ENCODE results near the gene BCL11B. TPM values are rescaled to one million over a fixed set of nuclear protein-coding genes. Genes with fewer than 3 reads are reported as not detected.

Gene BCL11B
- total RNA-seq, 1 donor from 2014 or later: 1.0 TPM

DNA sequence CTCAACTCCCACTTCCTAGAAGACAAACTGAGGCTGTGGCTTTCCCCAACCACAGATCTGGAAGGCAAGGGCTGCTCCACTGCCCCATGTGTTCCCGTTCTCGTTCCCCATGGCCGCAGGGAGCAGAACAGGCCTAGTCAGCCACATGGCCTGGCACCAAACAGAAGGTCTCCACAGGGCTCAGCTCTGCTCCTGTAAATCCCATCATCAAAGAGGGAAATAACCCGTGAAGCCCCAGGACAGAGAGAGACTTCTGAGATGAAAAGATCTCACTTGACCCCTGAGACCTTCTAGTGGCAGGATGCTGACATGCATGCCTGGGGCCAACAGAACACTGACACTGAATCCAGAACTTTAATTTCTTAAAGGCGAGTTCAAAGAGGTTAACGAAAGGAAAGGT is 68.9 kb downstream of the BCL11B start:
- Mint-ChIP-seq H3K27ac (ENCODE audit: unreplicated experiment) (no peak overlapping the region), H3K27me3 (ENCODE audit: unreplicated experiment) (peaks cover 1% of the 10 kb centered on the region), H3K4me3 (ENCODE audit: unreplicated experiment) (no peak overlapping the region), H3K4me1 (ENCODE audit: unreplicated experiment) (no peaks in the 10 kb centered on the region), H3K36me3 (ENCODE audit: low read depth, unreplicated experiment) (no peaks in the 10 kb centered on the region), H3K9me3 (ENCODE audit: unreplicated experiment) (no peaks in the 10 kb centered on the region)
- TF ChIP-seq, protein P1, sequence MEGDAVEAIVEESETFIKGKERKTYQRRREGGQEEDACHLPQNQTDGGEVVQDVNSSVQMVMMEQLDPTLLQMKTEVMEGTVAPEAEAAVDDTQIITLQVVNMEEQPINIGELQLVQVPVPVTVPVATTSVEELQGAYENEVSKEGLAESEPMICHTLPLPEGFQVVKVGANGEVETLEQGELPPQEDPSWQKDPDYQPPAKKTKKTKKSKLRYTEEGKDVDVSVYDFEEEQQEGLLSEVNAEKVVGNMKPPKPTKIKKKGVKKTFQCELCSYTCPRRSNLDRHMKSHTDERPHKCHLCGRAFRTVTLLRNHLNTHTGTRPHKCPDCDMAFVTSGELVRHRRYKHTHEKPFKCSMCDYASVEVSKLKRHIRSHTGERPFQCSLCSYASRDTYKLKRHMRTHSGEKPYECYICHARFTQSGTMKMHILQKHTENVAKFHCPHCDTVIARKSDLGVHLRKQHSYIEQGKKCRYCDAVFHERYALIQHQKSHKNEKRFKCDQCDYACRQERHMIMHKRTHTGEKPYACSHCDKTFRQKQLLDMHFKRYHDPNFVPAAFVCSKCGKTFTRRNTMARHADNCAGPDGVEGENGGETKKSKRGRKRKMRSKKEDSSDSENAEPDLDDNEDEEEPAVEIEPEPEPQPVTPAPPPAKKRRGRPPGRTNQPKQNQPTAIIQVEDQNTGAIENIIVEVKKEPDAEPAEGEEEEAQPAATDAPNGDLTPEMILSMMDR (IDR thresholded peaks at IDR 0.05; ENCODE audit: unreplicated experiment): no peak
- DNase-seq (ENCODE audit: low spot score): no peak

GRCh38 chr14:99202516-99202915 is 69.5 kb downstream of the BCL11B start:
- no peak for DNase-seq (ENCODE audit: low spot score)
- H3K36me3 Mint-ChIP-seq (ENCODE audit: low read depth, unreplicated experiment): no peaks in the 10 kb centered on the region
- no peaks in the 10 kb centered on the region for H3K9me3 Mint-ChIP-seq (ENCODE audit: unreplicated experiment)
- no peak overlapping the region for H3K4me3 Mint-ChIP-seq (ENCODE audit: unreplicated experiment)
- peaks cover 1% of the 10 kb centered on the region for H3K27me3 Mint-ChIP-seq (ENCODE audit: unreplicated experiment)
- H3K4me1 Mint-ChIP-seq (ENCODE audit: unreplicated experiment): no peaks in the 10 kb centered on the region
- no peak overlapping the region for H3K27ac Mint-ChIP-seq (ENCODE audit: unreplicated experiment)
- TF ChIP-seq, protein P1 (IDR thresholded peaks at IDR 0.05; ENCODE audit: unreplicated experiment): no peak

- peaks cover 1% of the 10 kb centered on the region for H3K27me3 Mint-ChIP-seq (ENCODE audit: unreplicated experiment)
- no peak overlapping the region for H3K27ac Mint-ChIP-seq (ENCODE audit: unreplicated experiment)
- H3K36me3 Mint-ChIP-seq (ENCODE audit: low read depth, unreplicated experiment): no peaks in the 10 kb centered on the region
- TF ChIP-seq, protein P1 (IDR thresholded peaks at IDR 0.05; ENCODE audit: unreplicated experiment): no peak
- no peaks in the 10 kb centered on the region for H3K9me3 Mint-ChIP-seq (ENCODE audit: unreplicated experiment)
- H3K4me1 Mint-ChIP-seq (ENCODE audit: unreplicated experiment): no peaks in the 10 kb centered on the region
- H3K4me3 Mint-ChIP-seq (ENCODE audit: unreplicated experiment): no peak overlapping the region
- no peak for DNase-seq (ENCODE audit: low spot score)
These were observed 70.5 kb downstream of the BCL11B start for GRCh38 chr14:99201351-99202073.

DNA sequence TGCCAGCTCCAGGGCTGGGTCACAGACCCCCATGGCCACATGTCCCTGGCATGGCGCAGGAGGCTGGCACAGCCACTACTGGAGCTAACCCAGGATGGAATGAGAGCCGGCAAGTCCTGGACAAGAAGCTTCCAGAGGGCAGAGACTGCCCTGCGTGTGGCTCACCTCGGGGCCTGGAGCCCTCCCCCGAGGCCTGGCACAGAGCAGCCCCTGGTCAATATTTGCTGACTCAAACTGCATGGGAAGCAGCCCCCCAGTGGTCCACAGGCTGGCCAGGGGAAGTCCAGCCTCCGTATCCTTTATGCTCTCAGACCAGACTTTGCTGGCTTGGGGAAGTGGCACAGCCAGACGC is 71.4 kb downstream of the BCL11B start:
- TF ChIP-seq, protein P1 (IDR thresholded peaks at IDR 0.05; ENCODE audit: unreplicated experiment): no peak
- no peak for DNase-seq (ENCODE audit: low spot score)
- H3K27me3 Mint-ChIP-seq (ENCODE audit: unreplicated experiment): peaks cover 1% of the 10 kb centered on the region
- H3K27ac Mint-ChIP-seq (ENCODE audit: unreplicated experiment): no peak overlapping the region
- no peak overlapping the region for H3K4me3 Mint-ChIP-seq (ENCODE audit: unreplicated experiment)
- H3K36me3 Mint-ChIP-seq (ENCODE audit: low read depth, unreplicated experiment): no peaks in the 10 kb centered on the region
- no peaks in the 10 kb centered on the region for H3K9me3 Mint-ChIP-seq (ENCODE audit: unreplicated experiment)
- no peaks in the 10 kb centered on the region for H3K4me1 Mint-ChIP-seq (ENCODE audit: unreplicated experiment)

DNA sequence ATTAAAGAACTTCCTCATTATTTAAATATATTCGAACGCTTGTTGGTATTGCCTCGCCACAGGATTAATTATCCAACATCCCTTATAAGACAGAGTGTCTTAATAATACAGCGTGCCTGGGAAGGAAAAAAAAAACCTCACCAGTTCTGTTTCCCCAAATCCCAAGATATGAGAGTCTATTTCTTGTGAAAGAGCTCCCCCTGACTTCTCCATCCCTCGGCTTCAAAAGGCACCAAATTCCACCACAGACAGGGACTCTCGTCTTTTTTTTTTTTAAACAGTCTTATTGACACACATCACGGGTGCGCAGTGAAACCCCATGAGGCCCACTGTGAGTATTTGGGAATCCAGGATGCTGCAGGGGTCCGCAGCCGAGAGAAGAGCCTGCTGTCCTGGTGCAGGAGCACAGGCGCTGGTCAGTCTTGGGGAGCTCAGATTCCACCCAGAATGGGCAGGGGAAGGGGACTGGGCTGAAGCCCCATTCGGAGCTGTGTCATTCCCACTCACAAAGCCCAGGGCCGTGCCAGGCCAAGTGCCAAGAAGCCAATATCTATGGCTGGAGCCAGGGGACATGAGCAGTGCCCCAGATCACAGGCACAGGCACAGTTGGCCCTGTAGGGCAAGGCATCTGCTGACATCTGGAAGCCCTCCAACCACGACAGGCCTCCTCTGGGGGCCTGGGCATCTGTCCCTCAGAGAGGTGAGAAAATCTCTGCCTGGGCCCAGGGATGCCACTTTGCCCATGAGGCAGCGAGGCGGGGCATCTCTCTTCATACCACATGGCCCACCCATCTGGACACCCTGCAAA is 71.9 kb downstream of the BCL11B start:
- Mint-ChIP-seq H3K36me3 (ENCODE audit: low read depth, unreplicated experiment) (no peaks in the 10 kb centered on the region), H3K27ac (ENCODE audit: unreplicated experiment) (no peak overlapping the region), H3K4me3 (ENCODE audit: unreplicated experiment) (no peak overlapping the region), H3K9me3 (ENCODE audit: unreplicated experiment) (no peaks in the 10 kb centered on the region), H3K27me3 (ENCODE audit: unreplicated experiment) (peaks cover 1% of the 10 kb centered on the region), H3K4me1 (ENCODE audit: unreplicated experiment) (no peaks in the 10 kb centered on the region)
- DNase-seq (ENCODE audit: low spot score): no peak
- TF ChIP-seq, protein P1 (IDR thresholded peaks at IDR 0.05; ENCODE audit: unreplicated experiment): no peak

Measured in endothelial cell (in vitro differentiated cells).